ENCODE results near the gene DEXI. TPM values are rescaled to one million over a fixed set of nuclear protein-coding genes. Genes with fewer than 3 reads are reported as not detected.
A peak's percentile ranks its signal among the peaks of the same experiment; 100 is the strongest.

DEXI gene
- total RNA-seq, 4 donors from 2014 or later = 79.2 to 136 (median 102) TPM

GRCh38 chr16:10940501-10941079 lies 1.7 kb downstream of the DEXI start:
- no peak for TF ChIP-seq POLR2AphosphoS5 (IDR thresholded peaks at IDR 0.05)
- Histone ChIP-seq H3K9me3 (no peaks in the 10 kb centered on the region), H3K4me3 (peak overlapping the region; percentile 79 to 91), H3K4me1 (peaks cover 8 to 82% (median 67%) of the 10 kb centered on the region in 3 donors), H3K27me3 (no peaks in the 10 kb centered on the region), H3K36me3 (no peaks in the 10 kb centered on the region), H3K27ac (peak overlapping the region; percentile 22 to 94 (median 86))
- no peak for ATAC-seq
- 5 to 23% methylated on average over 3 to 4 of the region's 8 CpGs for WGBS, 2 donors (ENCODE audit: low coverage in 1 of 2)

DNA sequence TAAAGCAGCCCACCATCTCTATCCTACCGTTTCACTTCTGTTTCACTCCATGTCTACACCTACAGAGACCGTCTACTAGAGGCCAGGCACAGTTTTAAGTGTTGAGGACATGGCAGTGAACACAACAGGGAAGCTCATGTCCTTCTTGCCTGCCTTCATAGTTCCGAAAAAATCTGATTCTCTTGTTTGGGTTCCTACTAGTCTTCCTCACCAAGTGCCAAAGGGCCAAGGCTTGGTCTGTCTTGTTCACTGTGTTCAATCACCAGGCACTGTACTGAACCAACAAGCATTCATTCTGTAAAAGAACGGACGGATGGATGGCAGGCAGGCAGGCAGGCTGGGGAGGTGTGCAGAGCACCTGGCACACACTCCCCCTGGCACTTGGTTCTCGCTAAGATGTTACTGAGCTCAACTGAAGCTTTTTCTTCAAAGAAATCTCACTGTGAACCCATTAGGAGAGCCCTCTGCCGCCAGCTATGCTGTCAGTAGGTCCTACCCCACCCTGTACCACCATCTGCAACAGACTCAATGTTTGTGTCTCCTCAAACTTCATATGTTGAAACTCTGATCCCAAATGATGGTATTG lies 2.5 kb downstream of the DEXI start:
- no peaks in the 10 kb centered on the region for H3K27me3 ChIP-seq
- TF ChIP-seq, protein P1, sequence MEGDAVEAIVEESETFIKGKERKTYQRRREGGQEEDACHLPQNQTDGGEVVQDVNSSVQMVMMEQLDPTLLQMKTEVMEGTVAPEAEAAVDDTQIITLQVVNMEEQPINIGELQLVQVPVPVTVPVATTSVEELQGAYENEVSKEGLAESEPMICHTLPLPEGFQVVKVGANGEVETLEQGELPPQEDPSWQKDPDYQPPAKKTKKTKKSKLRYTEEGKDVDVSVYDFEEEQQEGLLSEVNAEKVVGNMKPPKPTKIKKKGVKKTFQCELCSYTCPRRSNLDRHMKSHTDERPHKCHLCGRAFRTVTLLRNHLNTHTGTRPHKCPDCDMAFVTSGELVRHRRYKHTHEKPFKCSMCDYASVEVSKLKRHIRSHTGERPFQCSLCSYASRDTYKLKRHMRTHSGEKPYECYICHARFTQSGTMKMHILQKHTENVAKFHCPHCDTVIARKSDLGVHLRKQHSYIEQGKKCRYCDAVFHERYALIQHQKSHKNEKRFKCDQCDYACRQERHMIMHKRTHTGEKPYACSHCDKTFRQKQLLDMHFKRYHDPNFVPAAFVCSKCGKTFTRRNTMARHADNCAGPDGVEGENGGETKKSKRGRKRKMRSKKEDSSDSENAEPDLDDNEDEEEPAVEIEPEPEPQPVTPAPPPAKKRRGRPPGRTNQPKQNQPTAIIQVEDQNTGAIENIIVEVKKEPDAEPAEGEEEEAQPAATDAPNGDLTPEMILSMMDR (IDR thresholded peaks at IDR 0.05) = no peak
- no peak for TF ChIP-seq EP300 (IDR thresholded peaks at IDR 0.05)
- no peak for TF ChIP-seq POLR2AphosphoS5 (IDR thresholded peaks at IDR 0.05)
- TF ChIP-seq POLR2A (IDR thresholded peaks at IDR 0.05) = no peak
- H3K4me1 ChIP-seq = peaks cover 8 to 82% (median 65%) of the 10 kb centered on the region in 3 donors
- peak overlapping the region; percentile 79 to 91 for H3K4me3 ChIP-seq
- peak overlapping the region in 3 of 4 donors; percentile 85 to 94 (median 87) for H3K27ac ChIP-seq
- 76 to 100% methylated on average over 1 to 3 of the region's 7 CpGs for WGBS, 2 donors (ENCODE audit: low coverage in 1 of 2)
- no peaks in the 10 kb centered on the region for H3K36me3 ChIP-seq
- ATAC-seq = no peak
- H3K9me3 ChIP-seq = no peaks in the 10 kb centered on the region

DNA sequence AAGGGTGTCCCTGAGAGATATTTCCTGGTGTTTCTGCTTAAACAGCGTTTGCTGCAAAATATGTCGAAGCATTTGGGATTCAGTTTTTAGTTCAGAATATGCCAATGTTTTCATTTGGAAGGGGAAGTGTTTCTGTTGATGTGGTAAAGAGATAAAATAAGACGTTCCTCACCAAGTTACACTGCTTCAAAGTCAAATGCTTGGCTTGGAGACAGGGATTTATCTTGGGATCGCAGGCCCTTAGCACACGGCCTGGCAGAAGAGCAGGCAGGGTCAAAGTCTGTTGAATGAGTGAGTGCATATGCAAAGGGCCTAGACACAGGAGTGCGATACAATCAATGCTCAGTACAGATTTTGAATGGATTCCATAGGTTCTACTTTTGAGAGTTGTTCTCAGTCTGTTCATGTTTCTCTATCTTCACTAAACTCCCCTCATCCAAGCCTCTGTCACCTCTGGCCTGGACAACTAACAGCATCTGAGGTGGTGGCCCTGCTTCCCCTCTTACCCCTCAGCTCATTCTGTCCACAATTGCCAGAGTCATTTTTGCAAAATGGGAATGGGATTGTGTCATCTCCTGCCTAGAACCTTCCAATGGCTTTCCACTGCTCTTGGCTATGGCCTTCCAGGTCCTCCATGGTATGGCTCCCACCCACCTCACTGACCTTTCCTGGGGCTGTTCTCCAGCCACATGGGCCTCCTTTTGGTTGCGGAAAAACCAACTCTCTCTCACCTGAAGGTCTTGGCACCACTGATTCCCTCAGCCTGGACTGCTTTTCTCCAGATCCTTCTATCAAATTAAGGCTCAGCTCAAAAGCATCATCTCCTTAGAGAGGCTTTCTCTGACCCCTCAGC lies 3.2 kb downstream of the DEXI start:
- ATAC-seq = no peak
- Histone ChIP-seq H3K9me3 (no peaks in the 10 kb centered on the region), H3K36me3 (peaks cover 0 to 4% of the 10 kb centered on the region in 2 donors), H3K27me3 (no peaks in the 10 kb centered on the region), H3K4me3 (peak overlapping the region in 1 of 2 donors; percentile 79), H3K27ac (peak overlapping the region in 3 of 4 donors; percentile 85 to 94 (median 87)), H3K4me1 (peaks cover 8 to 88% (median 70%) of the 10 kb centered on the region in 3 donors)
- WGBS, 2 donors (ENCODE audit: low coverage in 1 of 2) = 51 to 53% methylated on average over 5 to 7 of the region's 7 CpGs
- TF ChIP-seq, protein P1 (IDR thresholded peaks at IDR 0.05) = no peak
- TF ChIP-seq EP300 (IDR thresholded peaks at IDR 0.05) (no peak), POLR2A (IDR thresholded peaks at IDR 0.05) (no peak), POLR2AphosphoS5 (IDR thresholded peaks at IDR 0.05) (no peak)

DNA sequence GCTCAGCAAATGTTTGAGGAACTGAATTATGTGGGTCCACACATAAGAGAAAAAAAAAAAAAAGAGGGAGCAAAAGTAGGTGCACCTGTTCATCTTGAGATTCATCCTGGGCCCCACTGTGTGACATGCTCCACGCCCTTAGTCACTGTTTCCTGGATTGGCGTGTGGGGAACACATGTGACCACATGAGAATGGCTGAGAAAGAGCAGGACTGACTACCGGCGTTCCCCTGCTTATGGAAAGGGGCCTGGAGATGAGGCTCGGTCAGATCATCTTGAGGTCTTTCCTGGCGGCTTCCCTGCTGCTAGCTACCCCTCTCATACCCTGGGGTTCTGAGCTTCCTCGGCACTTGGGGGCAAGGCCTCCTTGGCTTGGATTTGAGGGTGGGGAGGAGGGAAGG lies 3.9 kb downstream of the DEXI start:
- Histone ChIP-seq H3K27me3 (no peaks in the 10 kb centered on the region), H3K27ac (peak overlapping the region in 3 of 4 donors; percentile 85 to 94 (median 87)), H3K4me3 (peak overlapping the region in 1 of 2 donors; percentile 38), H3K4me1 (peaks cover 8 to 88% (median 68%) of the 10 kb centered on the region in 3 donors), H3K9me3 (no peaks in the 10 kb centered on the region), H3K36me3 (peaks cover 0 to 11% of the 10 kb centered on the region in 2 donors)
- ATAC-seq = no peak
- 24 to 80% methylated on average over 1 to 4 of the region's 7 CpGs for WGBS, 2 donors (ENCODE audit: low coverage in 1 of 2)
- TF ChIP-seq, protein P1 (IDR thresholded peaks at IDR 0.05) = no peak
- TF ChIP-seq EP300 (IDR thresholded peaks at IDR 0.05) (no peak), POLR2A (IDR thresholded peaks at IDR 0.05) (no peak), POLR2AphosphoS5 (IDR thresholded peaks at IDR 0.05) (no peak)
